KG1 (cell line): ENCODE data around the gene ZNF609.

ENCODE experiments used
- DNase-seq: peaks from one replicate; lab custom pipeline; 2025; lab: John Stamatoyannopoulos, UW

Gene ZNF609

DNA sequence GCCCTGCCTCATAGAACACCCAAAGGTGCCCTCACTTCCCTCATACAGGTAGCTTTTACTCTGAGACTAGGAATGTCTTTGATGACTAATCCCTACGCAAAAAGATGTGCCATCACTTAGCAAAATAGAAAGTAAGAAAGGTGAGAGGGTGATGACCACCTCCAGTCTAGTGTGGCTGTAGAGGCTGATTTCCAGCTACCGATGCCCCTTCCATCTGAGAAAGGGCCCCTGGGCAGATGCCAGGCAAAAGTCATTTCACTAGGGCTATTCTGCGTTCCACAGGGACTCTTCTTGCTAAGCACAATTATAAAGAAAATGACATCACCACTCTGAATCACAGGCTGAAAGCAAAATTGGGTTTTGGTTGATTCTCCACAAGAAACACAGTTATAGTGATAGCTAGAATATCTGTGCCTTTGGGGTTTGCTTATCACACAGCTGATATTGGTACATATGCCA is 237.6 kb downstream of the ZNF609 start:
- DNase-seq: no peak

DNA sequence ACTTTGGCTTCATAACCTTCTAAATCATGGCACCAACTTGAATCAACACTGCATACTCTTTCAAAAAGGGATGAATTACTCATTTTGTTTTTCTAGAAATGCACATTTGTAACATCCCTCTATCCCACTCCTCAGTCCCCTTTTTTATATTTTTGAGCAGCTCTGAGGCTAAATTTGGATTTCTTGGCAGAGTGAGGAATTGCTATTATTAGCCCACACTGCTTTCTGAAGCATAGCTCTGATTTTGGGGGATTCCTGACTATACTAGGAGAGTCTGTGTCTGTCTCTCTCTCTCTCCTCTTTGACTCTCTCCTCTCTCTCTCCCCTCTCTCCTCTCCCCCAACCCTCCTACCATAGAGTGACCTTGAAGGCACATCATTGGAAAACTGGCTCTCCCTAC is 238.4 kb downstream of the ZNF609 start:
- DNase-seq: no peak

DNA sequence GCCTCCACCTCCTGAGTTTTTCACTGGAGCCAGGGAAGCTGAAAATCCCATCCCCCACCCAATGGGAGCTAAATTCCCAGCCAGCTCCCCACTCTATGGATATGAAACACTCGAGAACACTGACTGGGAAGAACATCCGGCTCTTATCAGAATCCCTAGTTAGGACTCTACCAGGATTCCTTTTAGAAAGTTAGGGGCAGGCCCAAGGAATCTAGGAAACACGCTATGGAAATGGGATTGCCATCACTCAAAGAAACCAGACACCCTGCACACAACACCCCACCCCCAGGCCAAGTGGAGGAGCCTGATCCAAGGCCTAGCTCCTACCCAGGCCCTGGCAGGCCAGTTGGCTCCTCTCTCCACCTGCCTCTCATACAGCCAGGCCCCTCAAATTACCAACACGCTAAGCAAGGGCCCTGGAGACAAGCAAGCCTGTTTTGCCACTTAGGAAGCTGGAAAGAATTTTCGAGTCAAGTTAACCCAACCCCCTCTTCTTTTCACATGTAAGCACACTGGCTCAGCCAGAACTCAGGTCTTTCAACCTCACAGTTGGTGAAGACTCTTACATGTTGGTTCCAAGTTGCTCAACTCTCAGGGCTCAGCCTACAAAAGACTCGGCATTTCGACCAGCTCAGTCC is 239.5 kb downstream of the ZNF609 start:
- no peak for DNase-seq

DNA sequence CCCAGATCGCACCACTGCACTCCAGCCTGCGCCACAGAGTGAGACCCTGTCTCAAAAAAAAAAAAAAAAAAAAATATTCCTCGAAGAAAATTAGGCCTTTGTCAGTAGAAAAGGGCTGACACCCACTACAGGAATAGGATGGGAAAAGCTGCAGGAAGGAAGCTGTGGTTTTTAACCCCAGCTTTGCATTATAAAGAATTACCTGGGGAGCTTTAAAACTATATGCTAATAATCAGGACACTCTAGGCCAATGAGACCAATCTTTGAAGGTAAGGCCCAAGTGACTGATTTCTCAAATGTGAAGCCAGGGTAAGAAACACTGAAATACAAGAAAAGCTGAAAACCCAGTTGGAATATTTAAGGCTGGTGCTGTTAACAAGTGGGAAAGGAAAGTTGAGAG is 240.7 kb downstream of the ZNF609 start:
- DNase-seq: no peak

DNA sequence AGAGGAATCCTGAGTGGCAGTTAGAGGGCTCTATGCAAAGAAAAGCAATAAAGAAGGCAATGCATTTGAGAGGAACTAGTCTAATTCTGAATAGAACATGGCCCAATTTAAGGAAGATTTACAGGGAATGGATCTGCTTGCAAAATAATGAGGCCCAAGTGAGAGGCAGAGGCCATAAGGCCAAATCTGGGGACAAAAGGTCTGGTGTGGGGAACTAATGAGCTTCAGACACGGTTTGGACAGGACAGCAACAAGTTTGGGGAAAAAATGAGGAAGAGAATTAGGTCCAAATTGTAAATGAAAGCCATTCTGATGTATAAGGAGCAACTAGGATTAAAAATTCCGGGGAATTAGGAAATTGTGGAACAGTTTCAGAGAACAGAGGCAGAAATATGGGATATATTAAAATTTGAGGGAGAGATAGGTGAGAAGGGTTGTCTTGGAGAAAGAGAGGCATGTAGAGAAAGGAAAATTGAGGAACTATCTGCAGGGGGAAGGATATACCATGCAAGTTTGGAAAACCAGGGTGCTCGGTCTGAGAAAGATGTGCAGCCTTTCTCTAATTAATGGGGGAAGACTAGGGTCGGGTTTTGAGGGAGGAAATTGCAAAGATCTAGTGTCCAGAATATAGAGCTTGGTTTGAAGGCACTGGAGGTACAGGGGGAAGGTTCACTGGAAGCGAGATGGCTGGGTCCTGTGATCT is 241.3 kb downstream of the ZNF609 start:
- no peak for DNase-seq

DNA sequence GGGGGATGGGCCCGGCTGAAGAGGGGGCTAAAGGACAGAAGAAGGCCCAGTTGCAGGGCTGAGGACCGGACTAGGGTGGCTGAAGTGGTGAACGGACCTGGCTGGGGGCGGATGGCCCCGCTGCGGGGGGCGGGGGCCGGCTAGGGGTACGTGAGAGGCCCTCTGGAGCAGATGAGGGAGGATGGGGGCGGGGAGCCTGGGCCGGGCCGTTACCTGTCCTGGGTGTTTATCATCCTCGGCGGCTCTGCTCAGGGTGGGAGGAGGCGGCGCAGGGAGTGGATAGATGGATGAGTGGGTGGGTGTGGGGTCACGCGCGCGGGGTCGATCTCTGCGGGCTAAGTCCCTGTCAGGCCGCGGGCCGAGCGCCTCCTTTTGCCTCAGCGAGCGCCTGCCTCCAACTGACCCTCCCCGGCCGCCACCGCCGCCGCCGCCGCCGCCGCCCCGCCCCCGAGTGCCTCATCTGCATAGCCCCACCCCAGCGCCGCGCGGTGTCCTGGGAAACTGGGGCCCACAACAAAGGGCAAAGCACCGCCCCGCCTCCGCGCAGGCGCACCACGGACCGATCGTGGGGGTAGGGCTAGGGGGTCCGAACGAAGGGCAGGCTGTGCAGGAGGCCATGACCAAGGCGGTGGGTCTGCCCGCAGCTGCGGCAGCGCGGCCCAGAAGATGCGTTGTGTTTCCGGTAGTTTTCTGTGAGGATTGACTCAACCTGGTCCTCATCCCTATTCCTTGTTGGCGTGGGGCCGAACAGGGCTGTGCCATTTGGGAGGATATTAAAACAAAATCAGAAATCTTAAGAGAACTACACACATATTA is 242.6 kb downstream of the ZNF609 start:
- DNase-seq: peak; percentile 84

DNA sequence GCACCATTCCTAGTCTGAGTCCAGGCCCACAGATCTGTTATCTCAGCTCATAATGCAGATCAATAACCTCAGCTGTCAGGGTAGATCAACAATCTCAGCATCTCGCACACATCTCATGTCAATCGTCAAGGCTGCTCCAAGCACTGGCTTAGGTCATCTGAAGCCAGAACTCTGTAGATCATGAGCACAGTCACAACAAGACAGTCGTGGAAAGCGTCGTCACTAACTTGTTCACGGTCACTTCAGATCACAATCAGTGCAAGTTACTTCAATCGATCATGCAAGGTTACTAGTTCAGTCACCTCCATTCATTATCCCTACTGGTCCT is 243.2 kb downstream of the ZNF609 start:
- no peak for DNase-seq

DNA sequence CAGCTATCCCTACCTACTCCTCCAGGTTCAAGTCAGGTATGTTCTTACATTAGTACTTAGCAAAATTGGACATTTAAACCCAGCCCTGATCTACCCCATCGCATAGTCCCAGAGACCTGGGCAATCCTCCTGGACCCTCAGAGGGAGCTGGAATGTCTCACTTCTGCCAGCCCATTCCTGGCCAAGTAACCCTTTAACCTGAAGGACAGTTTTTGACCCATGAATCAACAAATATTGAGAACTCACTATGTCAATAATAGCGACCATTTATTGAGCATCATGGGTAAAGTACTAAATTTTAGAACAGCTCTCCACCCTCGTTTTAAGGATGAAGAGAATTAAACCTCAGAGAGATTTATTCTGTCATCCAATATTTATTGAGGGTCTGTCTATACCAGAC is 244.6 kb downstream of the ZNF609 start:
- DNase-seq: no peak

DNA sequence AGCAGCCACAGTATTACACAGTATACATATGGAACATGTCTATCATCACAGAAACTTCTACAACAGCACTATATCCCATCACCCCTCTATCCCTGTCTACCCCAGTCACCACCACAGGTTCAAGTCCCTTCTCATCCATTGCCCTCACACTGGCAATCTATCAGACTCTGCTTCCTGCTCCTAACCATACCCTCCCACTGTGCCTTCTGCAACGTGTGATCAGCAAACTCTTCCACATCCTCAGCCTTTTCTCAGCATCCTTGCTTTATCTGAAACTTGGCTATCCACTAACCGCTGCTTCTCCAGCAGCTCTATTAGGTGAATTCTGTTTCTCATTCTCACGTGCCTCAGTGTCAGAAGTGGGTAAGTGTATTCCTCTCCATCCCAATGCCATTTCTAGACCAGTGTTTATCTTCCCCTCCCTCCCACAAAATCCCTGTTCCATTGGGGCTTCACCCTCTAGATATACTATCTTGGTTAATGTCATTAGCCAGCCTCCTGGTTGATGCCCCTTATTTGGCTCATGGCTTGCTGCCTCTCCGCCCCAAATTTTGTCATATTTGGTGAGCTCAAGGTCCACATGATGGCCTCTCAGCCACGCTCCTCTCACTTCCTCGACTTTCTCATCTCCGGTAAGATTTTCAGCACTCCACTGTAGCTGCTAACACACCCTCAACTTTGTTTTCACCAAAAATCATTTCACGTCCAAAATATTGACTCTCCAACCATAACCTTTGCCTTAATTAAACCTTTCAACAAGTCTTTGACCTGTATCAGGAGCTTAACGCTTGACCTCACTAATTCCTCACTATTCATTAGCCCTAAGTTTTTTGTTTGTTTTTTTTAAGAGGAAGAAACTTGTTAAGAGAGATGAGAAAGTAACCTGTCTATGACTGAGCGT is 245.9 kb downstream of the ZNF609 start:
- DNase-seq: no peak

DNA sequence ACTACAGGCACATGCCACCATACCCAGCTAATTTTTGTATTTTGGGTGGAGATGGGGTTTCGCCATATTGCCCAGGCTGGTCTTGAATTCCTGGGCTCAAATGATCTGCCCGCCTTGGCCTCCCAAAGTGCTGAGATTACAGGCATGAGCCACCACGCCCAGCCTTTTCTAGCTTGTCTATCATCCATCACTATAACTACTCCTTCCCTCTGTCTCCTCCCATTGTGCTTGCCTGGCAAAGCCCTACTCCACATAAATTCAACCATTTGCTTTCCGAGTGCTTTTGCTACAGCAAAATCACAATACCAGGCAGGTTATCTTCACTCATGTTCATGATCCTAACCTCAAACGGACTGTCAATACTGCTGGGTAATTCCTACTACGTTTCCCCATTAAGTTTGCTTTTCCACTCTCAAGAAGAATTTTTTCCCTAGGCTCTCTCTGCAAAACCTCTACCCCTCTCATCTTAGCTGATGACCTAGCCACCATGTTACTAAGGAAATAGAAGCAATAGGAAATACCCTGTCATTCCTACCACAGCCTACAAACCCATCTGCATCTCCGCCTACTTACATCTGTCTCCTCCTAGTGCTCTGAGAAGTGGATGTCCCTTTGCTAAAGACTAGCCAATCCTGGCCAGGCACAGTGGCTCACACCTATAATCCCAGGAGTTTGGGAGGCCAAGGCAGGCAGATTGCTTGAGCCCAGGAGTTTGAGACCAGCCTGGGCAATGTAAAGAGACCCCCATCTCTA is 250.5 kb downstream of the ZNF609 start:
- DNase-seq: no peak

DNA sequence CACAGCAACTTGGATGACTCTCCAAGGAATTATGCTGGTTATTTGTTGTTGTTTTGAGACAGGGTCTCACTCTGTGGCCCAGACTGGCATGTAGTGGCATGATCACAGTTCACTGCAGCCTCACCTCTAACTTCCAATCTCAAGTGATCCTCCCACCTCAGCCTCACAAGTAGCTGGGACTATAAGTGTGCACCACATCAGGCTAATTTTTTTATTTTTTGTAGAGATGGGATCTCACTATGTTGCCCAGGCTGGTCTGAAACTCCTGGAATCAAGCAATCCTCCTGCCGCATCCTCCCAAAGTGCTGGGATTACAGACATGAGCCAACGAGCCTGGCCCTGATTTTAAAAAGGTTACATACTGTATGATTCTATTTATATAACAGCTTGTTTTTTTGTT is 252.0 kb downstream of the ZNF609 start:
- DNase-seq: no peak

DNA sequence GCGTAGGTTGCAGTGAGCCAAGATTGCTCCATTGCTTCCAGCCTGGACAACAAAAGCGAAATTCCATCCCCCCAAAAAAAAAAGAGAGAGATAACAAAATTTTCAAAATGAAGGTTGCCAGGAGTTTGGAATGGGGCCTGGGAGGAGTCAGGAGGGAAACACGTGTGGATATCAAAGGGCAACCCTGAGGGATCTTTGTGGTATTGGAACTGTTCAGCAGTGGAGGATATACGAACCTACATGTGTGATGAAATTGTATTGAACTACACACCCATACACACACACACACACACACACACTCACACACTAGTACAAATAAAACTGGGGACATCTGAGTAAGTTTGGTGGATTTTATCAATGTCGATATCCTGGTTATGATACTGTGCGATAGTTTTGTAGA is 253.2 kb downstream of the ZNF609 start:
- DNase-seq: no peak

DNA sequence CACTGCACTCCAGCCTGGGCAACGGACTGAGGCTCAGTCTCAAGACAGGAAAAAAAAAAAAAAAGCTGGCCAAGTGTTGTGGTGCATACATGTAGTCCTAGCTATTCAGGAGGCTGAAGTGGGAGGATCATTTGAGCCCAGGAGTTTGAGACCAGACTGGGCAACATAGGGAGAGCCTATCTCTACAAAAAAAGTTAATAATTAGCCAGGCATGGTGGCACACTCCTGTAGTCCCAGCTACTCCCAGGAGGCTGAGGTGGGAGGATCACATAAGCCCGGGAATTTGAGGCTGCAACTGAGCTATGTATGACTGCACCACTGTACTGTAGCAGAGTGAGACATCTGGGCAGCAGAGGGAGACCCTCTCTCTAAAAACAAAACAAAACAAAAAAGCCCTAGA is 256.1 kb downstream of the ZNF609 start:
- DNase-seq: no peak

DNA sequence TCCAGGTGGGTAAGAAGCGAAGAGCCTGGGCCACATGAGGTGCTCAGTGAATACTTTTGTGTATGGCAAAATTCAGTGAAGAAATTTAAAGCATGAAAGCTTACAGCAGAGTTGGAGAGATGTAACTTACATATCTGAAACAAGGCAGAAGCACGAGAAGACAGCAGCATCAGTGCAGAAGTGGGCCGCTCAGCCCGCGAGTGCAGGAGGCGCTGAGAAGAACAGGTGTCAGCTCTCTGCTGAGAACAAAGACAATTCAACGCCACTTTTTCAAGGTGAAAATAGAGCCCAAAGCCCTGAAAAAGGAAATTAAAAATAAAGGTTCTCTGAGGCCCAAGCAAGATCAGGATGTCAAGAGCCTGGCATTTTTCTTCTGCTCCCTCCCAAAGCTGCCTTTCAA is 256.8 kb downstream of the ZNF609 start:
- no peak for DNase-seq

DNA sequence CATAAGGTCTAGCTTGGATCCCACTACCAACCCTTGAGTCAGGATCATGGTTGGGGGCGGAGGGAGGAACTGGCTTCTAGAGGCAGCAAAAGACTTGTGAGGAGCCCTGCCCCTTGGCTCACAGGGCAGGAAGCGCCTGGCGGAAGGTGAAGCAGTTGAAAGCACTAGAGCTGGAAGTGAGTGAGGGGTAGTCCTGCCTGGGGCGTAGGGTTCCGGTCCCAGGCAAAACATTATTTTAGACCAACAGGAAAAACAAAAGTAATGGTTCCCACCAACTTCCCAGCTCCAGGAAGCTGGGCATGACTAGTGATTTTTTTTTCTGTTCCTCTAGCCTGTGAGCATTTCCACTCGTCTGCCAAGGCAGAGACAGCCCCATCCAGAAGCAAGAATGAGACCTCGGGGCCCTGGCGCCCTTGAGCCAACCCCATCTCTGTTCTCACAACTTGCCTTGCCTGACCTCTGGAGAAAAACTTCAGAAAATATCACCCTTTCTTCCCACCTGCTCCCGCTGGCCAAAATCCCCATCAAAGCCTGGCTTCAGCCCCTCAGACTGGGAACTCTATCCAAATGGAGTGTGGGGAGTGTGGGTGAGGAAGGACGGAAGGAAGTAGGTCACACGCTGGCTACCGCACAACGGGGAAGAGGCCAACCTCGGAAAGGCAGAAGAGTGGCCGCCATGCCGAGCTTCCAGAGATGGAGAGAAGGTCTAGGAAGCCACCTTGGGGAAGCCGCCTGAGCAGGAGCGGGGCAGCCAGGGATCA is 257.5 kb downstream of the ZNF609 start:
- no peak for DNase-seq

DNA sequence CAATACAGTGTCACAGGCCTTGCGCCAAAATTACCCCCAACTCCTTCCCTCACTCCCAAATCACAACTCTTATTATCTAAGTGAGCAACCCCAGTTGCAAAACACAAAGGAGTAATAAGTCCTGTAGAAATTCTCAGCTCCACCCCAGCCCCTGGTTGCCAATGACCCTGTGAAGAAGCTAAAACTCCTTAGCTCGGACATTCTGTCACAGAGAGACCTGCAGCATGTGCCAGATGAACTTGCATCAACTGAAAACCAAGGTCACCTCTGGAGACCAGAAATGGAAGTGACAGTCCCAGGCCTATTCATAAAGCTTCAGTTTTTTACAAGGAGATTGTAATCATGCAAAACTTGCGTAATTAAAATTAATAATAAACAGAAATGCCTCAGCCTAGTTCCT is 259.8 kb downstream of the ZNF609 start:
- no peak for DNase-seq

DNA sequence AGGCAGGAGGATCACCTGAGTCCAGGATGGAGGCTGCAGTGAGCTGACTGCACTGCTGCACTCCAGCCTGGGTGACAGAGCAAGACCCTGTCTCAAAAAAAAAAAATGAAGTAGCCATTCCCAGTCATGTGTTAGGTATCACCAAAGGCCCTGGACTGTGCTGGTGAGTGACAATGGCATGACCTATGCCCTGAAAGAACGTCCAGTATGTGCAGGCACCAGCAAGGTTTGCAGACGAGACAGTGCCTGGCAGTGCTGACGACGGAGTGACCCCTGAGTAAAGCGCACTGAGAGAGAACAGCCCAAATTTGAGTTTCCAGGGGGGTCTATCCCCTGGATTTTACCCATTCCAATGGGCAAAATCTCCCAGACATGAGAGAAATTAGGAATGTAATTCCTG is 269.8 kb downstream of the ZNF609 start:
- DNase-seq: no peak

DNA sequence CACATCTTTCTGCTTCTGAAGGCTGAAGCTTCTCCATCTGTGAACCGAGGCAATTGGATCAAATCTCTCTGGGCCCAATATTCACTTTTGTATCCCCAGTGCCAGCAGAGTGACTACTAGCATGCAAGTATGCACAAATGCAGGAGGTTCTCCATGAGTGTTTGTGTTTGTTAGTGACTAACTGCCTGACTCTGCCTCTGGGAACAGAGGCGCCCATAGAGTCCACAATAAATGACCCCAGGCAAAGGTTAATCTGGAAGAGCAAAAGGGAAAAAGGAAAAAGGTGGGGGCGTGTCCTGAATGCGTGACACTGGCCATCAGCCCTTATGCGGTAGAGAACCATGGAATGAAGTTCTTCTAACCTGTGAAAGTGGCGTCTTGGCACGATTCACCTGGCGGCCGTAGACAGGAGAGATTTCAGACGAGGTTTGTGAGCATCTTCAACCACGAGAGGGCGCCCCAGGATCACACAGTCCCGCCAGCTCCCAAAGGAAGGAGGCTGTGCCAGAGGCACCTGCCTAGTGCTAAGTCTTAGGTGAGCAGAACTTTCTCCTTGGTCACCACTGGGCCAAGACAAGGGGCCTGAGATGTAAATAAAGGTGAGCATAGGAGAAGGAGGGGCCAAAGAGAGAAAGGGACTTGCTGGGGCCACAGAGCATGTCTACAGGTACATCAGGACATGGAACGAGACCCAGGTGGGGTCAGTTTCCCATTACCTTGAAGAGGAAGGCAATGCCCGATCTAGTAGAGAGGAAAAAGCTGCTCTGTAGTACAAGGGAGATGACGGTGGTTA is 270.8 kb downstream of the ZNF609 start:
- DNase-seq: peak; percentile 60

DNA sequence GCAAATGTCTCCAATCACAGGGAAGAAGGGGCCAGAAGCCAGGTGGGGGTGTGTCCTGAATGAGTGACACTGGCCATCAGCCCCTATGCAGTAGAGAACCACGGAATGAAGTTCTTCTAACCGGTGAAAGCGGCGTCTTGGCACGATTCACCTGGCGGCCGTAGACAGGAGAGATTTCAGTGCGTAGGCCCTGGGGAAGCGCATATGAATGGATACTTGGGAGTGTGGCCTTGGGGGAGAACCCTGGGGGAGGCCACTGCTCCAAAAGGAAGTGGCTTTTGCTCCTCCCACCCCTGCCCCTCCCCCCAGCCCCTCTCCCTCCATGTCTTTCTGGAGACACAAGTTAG is 271.4 kb downstream of the ZNF609 start:
- no peak for DNase-seq
